ENCODE results near the gene MGAT5. TPM values are rescaled to one million over a fixed set of nuclear protein-coding genes. Genes with fewer than 3 reads are reported as not detected.

Gene MGAT5
- total RNA-seq, 6 donors from 2014 or later = 25.3 to 65.5 (median 41.3) TPM

DNA sequence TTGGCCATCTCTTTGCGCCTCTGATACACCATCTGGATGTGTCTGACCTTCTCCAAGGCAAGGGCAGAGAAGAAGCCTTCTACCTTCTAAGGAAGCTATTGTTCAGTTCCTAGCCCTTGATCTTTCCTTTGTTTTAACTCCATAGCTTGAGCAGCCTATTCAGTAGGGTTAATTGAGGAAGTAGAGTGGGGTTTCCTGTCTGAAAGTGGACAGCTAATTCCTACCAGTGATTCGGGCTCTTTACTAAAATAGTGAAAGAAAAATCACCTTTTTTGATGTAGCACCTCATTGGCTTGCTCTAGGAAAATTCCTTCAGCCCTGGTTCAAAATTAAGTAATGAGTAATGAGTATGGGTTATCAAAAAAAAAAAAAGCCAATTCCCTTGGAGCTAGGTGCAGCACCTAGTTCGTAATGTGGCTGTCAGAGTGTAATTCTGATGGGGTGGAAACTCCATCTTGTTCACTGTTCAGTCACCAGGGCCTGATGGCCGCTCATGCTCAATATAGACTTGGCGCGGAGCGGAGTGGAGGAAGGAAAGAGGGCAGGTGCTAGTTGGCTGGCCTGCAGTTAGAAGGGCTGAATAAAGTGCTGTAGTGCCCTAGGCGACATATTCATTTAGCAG is 2.9 kb upstream of the MGAT5 start:
- H3K27me3 ChIP-seq = no peaks in the 10 kb centered on the region
- H3K9me3 ChIP-seq = no peaks in the 10 kb centered on the region
- H3K36me3 ChIP-seq = peaks cover 0 to 4% (median 2%) of the 10 kb centered on the region in 4 donors
- ATAC-seq (ENCODE audit: low FRiP score in 2 of 2) (no peak), DNase-seq (no peak)
- 84 to 88% methylated on average over 8 of the region's 8 CpGs for WGBS, 2 donors
- H3K4me3 ChIP-seq = no peak overlapping the region
- no peak for TF ChIP-seq POLR2A (IDR thresholded peaks at IDR 0.05)
- TF ChIP-seq, protein P1, sequence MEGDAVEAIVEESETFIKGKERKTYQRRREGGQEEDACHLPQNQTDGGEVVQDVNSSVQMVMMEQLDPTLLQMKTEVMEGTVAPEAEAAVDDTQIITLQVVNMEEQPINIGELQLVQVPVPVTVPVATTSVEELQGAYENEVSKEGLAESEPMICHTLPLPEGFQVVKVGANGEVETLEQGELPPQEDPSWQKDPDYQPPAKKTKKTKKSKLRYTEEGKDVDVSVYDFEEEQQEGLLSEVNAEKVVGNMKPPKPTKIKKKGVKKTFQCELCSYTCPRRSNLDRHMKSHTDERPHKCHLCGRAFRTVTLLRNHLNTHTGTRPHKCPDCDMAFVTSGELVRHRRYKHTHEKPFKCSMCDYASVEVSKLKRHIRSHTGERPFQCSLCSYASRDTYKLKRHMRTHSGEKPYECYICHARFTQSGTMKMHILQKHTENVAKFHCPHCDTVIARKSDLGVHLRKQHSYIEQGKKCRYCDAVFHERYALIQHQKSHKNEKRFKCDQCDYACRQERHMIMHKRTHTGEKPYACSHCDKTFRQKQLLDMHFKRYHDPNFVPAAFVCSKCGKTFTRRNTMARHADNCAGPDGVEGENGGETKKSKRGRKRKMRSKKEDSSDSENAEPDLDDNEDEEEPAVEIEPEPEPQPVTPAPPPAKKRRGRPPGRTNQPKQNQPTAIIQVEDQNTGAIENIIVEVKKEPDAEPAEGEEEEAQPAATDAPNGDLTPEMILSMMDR (IDR thresholded peaks at IDR 0.05) = no peak
- no peak for TF ChIP-seq POLR2AphosphoS5 (IDR thresholded peaks at IDR 0.05)
- TF ChIP-seq EP300 (IDR thresholded peaks at IDR 0.05) = no peak
- H3K4me1 ChIP-seq = peaks cover 8 to 38% (median 24%) of the 10 kb centered on the region in 4 donors
- no peak overlapping the region for H3K27ac ChIP-seq

- no peak for TF ChIP-seq EP300 (IDR thresholded peaks at IDR 0.05)
- TF ChIP-seq POLR2A (IDR thresholded peaks at IDR 0.05) = no peak
- TF ChIP-seq POLR2AphosphoS5 (IDR thresholded peaks at IDR 0.05) = no peak
- TF ChIP-seq, protein P1 (IDR thresholded peaks at IDR 0.05) = no peak
- no peaks in the 10 kb centered on the region for H3K27me3 ChIP-seq
- H3K9me3 ChIP-seq = no peaks in the 10 kb centered on the region
- peaks cover 0 to 4% (median 2%) of the 10 kb centered on the region in 4 donors for H3K36me3 ChIP-seq
- H3K4me3 ChIP-seq = no peak overlapping the region
- ATAC-seq (ENCODE audit: low FRiP score in 2 of 2) (no peak), DNase-seq (no peak)
- WGBS, 2 donors = 67 to 85% methylated on average over 4 of the region's 4 CpGs
- no peak overlapping the region for H3K27ac ChIP-seq
- peaks cover 6 to 31% (median 17%) of the 10 kb centered on the region in 4 donors for H3K4me1 ChIP-seq
These were observed 1.7 kb upstream of the MGAT5 start for GRCh38 chr2:134252092-134252750.

DNA sequence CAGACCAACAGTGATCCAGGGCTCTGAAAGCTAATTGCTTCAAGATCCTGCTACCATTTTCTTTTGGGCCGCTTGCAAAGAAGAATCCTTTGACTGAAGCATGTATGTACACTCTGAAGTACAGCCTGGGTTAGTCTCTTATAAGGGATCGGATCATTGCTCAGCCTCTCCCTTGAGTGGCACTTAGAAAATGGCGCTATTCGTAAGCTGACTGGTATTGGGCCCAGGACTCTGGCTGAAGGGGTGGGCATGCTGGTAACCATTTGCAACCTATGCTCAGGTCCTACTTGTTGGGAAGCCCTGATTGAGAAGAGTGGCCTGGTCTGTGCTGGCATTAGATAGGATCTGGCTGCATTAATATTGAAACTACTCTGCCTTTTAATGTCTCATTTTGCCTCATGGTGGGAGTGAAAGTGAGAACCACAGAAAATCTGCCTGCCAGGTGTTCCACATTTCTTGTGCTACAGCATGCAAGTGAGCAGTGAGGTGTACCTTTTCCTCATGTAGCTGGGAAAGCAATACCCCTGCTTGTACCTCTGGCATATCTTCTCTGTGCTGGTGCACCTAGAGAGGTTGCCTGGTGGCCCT is 661 bp upstream of the MGAT5 start:
- Histone ChIP-seq H3K4me1 (peaks cover 6 to 31% (median 17%) of the 10 kb centered on the region in 4 donors), H3K27me3 (no peaks in the 10 kb centered on the region), H3K9me3 (no peaks in the 10 kb centered on the region), H3K36me3 (peaks cover 0 to 4% (median 2%) of the 10 kb centered on the region in 4 donors), H3K4me3 (no peak overlapping the region), H3K27ac (peak overlapping the region in 1 of 4 donors; percentile 21)
- no peak for TF ChIP-seq POLR2A (IDR thresholded peaks at IDR 0.05)
- TF ChIP-seq, protein P1 (IDR thresholded peaks at IDR 0.05) = no peak
- TF ChIP-seq POLR2AphosphoS5 (IDR thresholded peaks at IDR 0.05) = no peak
- TF ChIP-seq EP300 (IDR thresholded peaks at IDR 0.05) = no peak
- ATAC-seq (ENCODE audit: low FRiP score in 2 of 2) (no peak), DNase-seq (no peak)
- 88 to 100% methylated on average over 2 to 4 of the region's 4 CpGs for WGBS, 2 donors

GRCh38 chr2:134254824-134255223 is 952 bp downstream of the MGAT5 start:
- ATAC-seq (ENCODE audit: low FRiP score in 2 of 2) (no peak), DNase-seq (no peak)
- no peak overlapping the region for H3K4me3 ChIP-seq
- peaks cover 0 to 4% (median 2%) of the 10 kb centered on the region in 4 donors for H3K36me3 ChIP-seq
- no peak for TF ChIP-seq EP300 (IDR thresholded peaks at IDR 0.05)
- no peak for TF ChIP-seq POLR2A (IDR thresholded peaks at IDR 0.05)
- no peak for TF ChIP-seq POLR2AphosphoS5 (IDR thresholded peaks at IDR 0.05)
- TF ChIP-seq, protein P1 (IDR thresholded peaks at IDR 0.05) = no peak
- no peaks in the 10 kb centered on the region for H3K27me3 ChIP-seq
- H3K27ac ChIP-seq = no peak overlapping the region
- peaks cover 12 to 40% (median 27%) of the 10 kb centered on the region in 4 donors for H3K4me1 ChIP-seq
- H3K9me3 ChIP-seq = no peaks in the 10 kb centered on the region
